HG03196 (cell line): ENCODE results near the gene AKAP13.
A peak's percentile ranks its signal among the peaks of the same experiment; 100 is the strongest.
"Not testable (repeated sequence)": the region's sequence is repeated elsewhere in the genome, so short reads cannot be mapped to it uniquely, and the experiment has no call there.

Experiments used
- ATAC-seq: cut with Tn5 transposase; IDR thresholded peaks from one replicate; pipeline ENCODE4 v1.9.1; 2021; ENCODE audit not compliant: unreplicated experiment

The AKAP13 gene

DNA sequence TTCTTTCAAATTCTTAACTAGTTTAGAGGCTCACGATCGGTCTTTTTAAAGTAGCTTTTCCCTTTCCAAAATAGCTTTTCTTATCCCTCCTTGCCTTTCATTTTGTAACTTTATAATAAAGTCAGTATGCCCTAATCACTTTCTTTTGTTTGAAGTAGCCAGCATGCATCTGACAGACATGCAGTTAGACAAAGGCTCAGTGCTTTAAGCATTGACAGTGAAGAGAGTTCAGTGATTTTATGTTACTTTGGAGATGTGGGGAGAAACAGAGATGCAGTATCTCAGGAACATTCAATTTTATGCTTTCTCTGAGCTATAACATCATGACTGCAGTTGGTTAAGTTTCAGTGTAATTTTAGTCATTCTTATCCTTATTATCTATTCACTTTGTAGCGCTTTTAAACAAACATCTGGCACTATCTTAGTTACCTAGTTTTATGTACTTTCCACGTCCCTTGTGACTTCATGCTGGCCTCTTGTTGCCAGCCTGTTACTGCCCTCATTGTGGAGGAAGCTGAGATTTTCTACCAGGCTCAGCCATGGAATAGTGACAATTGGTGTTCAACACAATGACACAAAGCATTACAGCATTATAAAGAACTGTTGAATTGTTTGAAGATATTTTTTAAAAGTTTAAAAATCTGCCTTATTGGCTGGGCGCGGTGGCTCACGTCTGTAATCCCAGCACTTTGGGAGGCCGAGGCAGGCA lies 90.3 kb downstream of the AKAP13 start:
- no peak for ATAC-seq

DNA sequence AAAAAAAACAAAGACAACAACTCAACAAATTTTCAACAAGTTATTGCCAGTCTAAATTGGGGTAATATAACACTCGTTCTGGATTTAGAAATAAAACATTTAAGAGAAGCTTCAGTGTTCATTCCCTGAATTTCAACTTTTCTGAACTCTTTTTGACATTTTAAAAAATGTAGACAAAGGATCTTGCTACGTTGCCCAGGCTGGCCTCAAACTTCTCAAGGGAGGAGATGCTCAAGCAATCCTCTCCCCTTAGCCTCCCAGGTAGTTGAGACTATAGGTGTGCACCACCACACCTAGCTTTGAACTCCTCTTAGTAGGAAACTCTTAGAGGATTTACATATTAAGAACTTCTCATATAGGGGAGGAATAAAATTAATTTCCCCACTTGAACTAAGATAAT lies 91.9 kb downstream of the AKAP13 start:
- no peak for ATAC-seq

DNA sequence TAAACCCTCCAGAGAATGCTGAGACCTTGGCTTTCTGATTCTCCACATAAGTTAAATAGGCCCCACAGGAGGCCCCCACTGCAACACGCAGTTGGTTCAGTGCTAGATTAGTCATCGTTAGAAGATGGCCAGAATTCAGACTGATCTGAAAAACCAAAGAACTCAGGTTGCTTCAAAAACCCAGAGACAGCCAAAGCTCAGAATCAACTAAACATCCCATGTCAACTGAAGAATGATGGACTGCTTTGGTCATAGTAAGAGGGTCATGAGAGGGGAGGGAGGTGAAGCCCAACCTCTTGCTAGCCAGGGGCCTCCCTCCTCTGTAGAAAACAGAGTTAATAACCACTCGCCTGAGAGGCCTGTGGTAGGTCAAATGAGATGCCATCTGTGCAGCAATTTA lies 93.1 kb downstream of the AKAP13 start:
- ATAC-seq = no peak

DNA sequence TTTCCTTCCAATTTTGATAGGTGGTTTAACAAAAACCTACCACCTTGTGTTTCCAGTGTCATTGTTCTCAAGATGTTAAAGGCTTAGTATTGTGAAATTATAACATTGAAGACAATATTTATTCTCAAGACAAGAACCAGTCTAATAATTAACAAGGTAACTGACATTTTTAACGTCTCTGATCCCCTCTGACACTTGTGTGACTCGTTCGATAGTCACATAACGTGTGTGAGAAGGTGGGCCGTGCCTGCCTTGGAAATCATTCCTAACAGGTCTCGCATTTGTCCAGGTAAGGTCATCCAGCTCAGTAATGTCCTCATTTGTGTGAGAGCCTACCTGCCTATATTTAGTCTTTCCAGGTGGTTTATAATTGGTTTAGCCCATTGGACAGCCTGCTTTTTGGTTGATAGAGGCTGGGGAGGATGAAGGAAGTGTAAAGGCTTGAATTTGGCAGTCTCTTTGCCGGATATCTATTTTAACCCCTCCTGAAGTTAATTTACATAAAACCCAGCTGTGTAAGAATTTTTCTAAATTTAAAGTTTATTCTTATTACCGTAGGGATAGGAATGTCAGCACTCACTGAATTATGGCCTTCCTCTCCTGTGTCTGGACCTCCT lies 94.4 kb downstream of the AKAP13 start:
- peak; percentile 42 for ATAC-seq

DNA sequence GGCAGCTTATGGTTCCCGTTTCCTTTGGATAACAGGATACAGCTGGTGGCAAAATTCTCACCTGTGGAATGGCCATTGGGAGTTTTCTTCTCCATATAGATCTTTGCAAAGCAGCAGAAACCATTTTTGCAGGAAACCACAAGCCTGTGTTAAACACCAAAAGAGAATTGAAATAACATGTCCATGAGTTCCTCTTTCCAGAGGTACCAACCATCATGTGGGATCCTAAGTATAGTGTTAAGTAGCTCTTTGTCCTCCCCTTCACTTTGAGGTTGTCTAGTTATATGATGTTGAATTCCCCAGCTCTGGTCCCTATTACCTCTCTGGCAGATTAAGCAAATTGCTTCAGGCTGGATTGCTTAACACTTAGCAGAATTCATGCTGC lies 94.9 kb downstream of the AKAP13 start:
- ATAC-seq = peak; percentile 52

DNA sequence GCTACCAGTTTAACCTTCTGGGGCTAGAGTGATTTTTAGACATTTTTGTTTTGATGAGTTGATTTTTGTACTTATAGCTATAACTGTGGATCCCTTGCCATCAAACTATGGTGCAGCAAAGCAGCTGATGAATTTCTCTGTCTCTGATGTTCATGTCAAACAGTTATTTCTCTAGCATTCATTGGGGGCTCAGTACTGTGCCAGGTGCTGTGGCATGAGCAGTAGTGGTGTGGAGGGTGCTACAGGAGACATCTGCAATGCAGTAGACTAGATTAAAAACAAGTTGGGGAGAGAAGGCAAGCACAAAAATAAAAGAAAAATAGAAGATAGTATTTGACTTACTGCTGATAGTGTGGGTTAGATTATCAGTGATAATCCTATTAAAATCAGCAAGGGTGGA lies 95.3 kb downstream of the AKAP13 start:
- ATAC-seq = no peak

DNA sequence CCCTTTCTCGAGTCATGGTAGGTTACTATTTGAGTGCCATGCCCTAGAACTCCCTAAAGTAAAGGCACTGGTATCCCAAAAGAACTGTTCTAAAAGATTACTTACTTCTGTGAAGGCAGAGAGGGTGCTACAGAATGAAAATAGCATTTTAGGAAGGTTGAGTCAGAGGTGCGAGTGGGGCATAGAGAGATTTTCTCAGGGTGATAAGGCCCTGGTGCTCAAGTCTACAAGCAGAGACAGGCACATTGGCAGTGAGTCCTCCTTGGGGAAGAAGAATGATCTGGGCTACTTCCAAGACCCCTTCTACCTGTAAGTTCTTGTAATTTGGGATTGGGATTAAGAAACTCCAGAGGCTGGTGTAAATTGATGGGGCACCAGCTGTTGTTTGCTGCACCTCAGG lies 96.7 kb downstream of the AKAP13 start:
- ATAC-seq = no peak

DNA sequence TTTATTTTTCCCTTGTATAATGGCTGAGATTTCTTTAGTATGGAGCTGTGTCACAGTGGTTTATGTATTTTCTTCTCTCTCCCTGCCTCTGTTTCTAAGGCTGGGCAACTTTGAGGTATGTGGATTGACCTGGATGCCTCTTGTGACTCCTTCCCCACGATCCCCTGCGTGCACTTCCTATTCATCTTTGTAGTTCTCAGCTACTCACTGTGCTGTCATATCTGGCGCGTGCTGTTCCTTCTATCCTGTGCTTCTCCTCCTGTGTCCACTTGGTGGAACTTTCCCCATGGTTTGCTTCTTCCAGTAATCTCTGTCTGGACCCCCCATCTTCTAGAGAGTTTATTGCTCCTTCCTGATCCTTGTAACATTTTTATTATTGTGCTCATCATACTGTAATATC lies 97.3 kb downstream of the AKAP13 start:
- no peak for ATAC-seq

DNA sequence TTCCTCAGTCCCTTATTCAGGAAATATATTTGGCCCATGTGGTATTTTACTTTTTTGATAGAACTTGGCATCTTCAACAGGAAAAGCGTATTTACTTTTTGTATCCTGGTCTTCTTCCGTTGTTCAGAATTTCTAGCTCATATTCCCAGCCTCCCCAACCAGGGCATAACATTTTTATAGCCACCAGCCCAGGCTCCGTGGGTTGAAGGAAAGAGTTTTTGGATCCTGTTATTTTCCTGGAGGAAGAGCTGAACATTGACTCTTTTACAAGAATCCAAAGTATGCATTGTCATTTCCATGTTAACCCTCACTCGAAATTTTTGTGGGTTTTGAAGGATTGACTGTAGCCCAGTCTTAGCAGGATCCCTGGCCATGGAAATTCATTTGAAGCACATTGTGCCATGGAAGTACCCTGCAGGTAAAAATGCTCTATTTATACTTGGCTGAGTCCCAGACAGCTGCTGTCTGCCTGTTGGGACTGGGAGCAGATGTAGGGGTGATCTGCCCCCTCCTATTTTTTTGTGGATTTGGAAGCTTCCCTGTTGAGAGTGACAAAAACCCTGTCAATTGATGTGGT lies 98.8 kb downstream of the AKAP13 start:
- ATAC-seq = no peak

DNA sequence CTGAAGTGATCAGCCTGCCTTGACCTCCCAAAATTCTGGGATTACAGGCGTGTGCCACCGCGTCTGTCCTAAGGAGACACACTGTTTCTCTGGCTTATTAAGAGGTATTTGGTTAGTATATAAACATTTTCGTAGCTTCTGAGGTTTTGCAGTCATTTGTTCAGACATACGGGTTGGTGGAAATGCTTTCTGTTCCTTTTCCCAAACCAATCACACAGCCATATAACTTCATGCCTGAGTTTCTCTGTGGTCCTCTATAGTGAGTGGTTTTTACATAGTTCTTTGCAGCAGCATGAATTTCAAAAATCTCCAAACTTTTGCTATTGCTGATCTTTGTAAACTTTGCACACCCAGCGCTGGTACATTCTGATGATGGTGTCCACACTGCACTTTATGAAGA lies 100.5 kb downstream of the AKAP13 start:
- no peak for ATAC-seq

DNA sequence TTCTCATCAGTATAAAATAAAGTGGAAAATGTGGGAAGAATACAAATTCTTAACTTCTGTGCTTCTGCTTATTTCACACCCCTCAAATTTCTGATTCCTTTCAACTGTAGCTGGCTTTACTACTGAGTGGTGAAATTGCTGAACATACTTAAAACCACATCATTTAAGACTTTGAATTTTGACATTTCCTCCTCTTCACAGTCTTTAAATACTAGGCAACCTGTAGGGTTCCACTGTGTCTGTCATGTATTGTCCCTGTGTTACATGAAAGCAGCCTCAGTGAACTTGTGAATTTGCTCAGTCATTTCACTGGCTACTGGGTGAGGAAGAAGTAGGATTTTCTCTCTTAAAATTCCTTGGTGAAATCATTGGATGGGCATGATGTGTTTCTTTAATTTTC lies 101.1 kb downstream of the AKAP13 start:
- ATAC-seq = not testable (repeated sequence)

DNA sequence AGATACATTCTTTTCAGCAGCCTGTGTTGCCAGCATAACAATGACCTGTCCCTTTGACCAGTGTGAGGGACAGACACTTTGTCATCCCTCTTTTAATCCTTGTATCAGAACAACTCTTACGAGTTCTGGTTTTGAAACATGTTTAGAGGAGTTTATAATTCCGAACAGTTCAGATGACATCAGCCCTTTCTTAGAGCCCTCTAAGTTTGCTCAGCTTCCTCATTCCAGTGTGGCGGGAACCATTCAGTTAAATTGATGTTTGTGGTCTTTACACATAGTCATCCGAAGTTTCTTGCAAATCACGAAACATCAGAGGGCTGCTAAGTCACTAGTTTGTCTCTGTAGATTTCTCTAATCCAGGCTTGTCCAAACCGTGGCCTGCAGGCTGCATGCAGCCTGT lies 102.5 kb downstream of the AKAP13 start:
- ATAC-seq = no peak

DNA sequence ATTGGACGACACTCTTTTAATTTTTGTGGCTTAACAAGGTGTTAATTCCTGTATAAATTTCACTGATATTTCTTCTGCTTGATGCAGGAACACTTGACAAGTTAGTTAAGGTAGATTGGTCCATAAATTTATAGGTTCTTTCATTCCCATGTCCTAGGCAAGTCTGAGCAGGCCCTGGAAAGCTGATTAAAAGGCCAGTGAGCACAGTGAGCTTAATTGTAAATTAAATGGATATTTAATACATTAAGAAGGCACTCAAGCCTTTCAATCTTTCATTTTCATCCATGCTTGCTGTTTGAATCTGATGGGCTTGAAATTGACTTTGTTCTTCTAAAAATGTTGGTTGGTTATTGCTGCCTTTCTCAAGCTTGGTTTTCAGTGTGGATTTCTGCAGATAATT lies 103.6 kb downstream of the AKAP13 start:
- not testable (repeated sequence) for ATAC-seq

DNA sequence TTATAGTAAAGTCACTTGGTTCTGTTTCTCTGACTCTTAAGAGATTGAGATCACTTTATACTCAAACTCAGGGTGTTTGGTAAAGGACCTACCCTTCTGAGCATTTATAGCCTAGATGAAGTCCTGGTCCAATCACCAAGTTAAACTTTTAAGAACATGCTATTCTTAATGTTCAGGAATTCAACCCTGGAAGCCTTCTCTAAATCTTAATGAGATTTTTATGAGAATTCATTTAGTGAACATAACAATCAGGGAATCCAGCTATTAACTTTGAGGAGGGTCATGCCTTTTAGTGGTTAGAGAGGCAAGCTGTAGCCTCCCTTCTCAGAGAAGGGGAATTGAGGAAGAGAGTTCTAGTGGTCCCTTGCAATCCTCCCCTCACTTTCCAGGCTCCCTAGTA lies 104.5 kb downstream of the AKAP13 start:
- not testable (repeated sequence) for ATAC-seq

DNA sequence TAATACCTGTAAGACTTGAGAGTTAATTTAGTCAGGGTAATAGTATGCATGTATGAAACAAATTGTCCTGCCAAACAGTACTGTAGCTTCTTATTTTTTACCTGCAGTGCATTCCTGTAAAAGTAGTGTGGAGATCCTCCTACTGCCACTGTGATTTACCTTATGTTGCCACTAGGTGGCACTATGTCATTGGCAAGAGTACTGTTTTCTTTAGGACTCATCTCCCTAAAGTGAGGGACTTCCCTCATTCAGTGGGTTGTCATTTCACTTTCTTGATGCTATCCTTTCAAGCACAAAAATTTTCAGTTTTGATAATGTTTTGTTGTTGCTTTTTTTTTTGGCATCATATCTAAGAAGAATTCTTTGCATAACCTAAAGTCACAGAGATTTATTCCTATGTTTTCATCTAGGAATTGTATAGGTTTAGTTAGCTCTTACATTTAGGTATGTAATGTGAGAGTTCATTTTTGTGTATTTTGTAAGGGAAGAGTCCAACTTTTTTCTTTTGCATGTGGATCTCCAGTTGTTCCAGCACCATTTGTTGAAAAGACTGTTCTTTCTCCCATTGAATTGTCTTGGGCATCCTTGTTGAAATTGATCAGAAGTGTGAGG lies 105.7 kb downstream of the AKAP13 start:
- peak; percentile 49 for ATAC-seq

DNA sequence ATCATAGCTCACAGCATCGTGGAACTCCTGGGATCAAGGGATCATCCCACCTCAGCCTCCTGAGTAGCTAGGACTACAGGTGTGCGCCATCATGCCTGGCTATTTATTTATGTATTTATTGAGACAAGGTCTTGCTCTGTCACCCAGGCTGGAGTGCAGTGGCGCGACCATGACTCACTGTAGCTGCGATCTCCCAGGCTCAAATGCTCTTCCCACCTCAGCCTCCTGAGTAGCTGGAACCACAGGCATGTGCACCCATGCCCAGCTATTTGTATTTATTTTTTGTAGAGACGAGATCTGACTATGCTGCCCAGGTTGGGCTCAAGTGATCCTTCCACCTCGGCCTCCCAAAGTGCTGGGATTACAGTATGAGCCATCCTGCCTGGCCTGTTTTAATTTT lies 107.4 kb downstream of the AKAP13 start:
- ATAC-seq = not testable (repeated sequence)

DNA sequence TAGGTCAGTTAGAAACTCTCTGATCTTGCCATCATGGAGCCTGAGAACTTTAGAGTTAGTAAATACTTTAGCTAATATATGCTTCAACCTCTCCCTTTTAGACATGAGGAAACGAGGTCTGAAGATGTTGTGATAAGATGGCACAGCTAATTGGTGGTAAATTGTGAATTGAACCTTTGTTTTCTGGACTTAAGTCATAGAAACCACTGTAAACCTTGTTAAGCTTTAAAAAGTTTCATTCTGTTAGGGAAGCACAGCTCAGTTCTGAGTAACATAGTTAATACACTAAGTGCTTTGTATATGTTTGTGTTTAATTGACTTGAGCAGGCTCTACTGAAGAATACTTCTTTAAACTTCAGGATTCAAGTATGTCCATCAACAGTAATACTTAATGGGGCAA lies 108.6 kb downstream of the AKAP13 start:
- ATAC-seq = no peak

DNA sequence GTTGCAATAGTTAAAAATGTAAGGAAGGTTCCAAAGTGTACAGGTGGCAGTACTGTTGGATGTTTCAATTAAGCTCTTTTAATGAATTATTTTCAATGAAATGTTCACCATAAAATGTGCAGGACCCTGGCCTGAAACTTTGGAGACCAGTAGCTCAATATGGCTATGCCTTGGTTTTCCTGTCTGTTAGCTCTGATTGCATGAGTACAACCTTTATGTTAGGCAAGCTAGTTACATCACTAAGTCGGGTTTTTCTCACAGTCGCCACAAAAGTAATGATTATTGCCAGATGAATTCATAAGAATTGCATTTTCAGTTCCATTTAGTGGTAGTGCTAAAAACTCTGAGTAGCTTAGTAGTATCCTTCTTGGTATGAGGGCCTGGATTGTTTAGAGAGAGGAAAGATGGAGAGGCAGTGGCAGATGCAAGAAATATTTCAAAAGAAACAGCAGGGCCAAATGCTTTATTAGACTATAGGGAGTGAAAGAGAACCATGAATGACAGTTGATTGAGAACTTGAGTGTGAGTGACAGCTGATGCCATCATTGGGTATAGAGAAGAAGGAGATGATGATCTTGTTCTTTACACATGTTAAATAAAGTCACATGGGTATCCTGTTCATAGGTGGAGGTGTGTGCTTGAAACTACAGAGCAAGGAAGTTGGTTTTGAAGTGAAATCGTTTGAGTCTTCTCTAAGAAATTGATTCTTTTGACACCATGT lies 109.5 kb downstream of the AKAP13 start:
- ATAC-seq = no peak

DNA sequence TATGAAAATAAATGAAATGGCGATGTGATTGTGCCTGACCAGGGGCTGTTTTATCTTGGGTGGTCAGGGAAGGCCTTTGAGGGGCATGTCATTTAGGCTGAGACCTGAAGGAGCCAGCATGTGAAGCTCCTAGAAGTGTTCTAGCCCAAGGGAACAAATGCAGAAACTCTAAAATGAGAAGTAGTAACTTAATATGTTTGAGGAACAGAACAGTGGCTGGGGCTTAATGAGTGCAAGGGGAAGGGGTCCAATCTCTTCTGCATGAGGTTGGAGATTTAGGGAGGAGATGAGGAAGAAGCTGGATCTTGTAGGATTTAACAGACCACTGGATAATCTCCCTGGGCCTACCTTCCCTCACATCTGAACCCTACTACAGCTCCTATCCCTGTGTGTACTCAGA lies 110.5 kb downstream of the AKAP13 start:
- ATAC-seq = no peak

DNA sequence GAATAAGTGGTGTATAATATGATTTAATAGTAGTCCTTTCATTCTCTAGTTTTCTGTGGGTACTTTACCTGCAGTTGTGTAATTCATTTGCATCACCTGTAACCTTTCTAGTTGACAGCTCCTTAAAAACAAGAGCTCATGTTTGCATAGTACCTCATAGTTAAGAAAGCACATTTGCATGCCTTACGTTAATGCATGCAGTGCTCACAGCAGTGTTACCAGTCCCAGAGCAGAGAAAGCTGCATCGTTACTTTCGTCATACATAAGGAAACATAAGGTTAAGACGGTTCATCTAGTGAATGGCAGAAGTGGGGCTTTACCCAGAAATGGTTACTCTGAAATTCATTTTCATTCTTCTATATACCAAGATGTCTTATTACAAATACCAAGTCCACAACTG lies 111.3 kb downstream of the AKAP13 start:
- ATAC-seq = no peak

DNA sequence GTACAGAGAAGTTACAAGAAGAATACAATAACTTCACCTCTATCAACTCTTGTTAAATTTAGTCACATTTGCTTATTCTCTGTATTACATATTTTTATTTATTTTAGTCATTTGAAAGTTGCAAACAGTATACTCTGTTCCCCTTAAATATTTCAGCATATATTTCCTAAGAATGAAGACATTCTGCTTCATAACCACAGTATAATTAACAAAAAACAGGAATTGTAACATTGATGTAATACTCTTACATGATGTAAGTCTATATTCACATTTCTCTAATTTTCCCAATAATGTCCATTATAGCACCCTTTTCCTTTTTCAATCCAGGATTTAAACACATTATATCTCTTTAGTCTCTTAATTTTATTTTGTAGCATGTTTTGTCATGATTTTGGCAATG lies 112.0 kb downstream of the AKAP13 start:
- ATAC-seq = no peak

DNA sequence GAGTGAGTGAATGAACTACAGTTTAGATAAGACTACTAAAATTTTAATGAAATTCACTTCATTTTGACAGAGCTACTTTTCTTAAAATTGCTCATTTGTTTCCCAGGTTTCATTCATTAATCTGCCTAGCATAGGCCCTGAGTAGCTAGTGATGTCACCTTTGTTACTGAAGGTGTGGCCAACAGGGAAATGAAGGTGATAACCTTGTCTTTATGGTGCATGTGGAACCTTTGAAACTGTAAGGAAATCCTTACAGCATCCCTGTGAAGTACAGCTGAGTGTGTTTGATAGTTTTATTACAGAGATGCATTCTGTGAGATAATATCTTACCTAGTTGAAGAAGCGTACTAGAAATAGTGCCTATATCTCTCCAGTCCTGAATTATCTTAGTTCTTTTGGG lies 112.9 kb downstream of the AKAP13 start:
- ATAC-seq = no peak
